ENCODE results near the gene LRFN2.

The LRFN2 gene

GRCh38 chr6:40437631-40438030, 149.5 kb downstream of the LRFN2 start:
- DNase-seq (ENCODE audit: low read depth): no peak

DNA sequence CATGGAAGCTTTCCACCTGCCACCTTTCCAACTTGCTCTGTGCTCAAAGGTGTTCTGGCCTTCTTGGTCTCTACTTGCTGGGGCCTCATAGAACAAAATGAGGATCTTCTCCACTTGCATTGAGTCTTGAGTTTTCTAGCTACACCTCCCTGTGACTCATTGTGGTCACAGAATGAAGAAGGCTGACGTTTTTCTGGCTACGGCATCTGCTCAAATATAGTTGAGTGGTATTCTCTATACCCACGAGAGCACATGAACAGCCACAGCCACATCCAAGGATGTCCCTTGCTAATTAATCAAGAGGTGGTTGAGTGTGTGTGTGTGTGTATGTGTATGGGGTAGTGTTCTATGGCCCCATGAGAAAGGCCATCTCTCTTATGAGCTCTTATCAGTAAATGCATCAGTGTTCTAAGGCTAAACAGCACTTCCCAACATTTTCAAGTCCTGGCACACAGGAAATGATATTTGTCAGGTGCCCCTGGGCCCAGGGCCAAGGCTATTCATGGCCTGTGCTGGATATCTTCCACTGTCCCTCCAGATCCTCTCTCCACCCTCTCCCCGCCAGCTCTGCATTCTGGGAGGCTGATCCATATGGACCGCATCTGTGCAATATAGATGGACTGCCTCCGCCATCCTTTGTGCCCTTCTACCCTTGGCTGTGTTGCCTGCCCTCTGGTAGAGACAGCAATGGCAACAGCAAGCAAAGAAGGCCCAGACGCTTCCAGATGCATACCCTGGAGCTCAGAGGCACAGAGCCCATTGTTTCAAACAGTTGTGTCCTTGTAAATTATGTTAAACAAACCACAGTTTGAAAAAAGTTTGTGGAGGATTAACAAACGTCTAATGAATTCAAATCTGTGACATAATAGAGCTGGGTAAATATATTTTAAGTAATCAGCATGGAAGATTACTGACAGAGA, 150.2 kb downstream of the LRFN2 start:
- peak; percentile 41 for DNase-seq (ENCODE audit: low read depth)

- no peak for DNase-seq (ENCODE audit: low read depth)
Observed at GRCh38 chr6:40432982-40433381, 154.2 kb downstream of the LRFN2 start.

DNA sequence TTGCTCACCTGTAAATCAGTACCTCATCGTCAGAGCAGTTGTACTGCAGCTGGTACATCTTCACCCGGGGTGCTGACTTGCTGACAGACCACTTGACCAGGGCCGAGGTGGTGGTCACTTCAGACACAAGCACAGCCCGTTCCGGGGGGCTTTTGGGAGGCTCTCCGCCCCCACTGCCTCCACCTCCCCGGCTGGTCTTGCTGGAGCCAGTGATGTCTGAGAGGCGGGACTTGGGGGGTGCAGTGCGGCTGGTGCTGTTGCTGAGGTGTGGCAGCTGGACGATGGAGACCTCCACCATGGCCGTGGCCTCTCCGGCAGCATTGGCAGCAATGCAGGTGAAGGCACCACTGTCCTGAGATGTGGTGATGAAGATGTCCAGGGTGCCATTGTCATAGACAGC, 155.5 kb downstream of the LRFN2 start:
- no peak for DNase-seq (ENCODE audit: low read depth)

DNA sequence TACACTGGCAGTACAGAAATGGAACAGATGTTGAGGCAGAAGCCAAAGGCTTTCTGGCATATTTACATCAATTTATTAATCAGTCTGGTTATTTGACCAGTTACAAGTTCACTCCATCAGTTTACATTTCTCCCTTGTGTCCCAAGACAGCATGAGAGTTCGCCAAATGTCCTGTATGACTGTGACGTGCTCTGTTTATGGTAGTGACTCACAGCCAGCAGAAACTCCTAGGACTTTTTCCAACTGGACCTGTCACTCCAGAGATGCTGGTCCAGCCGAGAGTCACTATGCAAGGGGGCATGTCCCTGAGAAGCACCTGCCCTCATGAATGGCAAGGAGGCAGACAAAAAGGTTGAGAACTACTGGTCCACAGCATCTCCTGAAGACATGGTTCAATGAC, 160.0 kb downstream of the LRFN2 start:
- DNase-seq (ENCODE audit: low read depth): no peak

DNA sequence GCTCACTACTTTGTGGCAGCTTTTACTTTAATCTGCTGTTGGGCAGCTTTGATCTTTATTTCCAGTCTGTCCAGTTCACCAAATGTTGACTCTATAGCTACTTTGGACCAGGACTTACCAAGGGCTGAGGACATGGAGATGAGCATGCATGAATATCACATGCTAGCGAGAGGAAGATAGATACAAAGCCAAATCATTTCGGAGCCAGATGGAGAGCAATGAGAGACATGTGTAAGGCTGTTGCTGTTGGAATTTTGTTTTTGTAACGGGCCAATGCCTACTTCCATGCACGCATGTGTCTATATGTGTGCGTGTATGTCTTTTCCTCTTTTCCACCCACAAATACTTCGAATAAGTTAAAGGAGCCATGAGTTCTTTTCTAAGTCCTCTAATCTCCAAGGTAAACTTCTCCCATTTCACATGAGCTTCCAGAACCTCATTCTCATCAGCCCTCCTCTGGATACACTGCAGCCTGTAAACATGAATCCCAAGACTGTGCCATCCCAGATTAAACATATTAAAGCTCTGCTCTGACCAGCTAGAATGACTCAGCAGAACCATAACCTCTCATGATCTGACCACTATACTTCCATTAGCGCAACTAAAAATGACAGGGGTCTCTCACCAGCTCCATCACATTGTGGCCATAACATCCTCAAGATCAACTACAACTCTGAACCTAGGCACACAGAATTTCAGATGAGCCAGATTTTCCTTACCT, 160.7 kb downstream of the LRFN2 start:
- no peak for DNase-seq (ENCODE audit: low read depth)

DNA sequence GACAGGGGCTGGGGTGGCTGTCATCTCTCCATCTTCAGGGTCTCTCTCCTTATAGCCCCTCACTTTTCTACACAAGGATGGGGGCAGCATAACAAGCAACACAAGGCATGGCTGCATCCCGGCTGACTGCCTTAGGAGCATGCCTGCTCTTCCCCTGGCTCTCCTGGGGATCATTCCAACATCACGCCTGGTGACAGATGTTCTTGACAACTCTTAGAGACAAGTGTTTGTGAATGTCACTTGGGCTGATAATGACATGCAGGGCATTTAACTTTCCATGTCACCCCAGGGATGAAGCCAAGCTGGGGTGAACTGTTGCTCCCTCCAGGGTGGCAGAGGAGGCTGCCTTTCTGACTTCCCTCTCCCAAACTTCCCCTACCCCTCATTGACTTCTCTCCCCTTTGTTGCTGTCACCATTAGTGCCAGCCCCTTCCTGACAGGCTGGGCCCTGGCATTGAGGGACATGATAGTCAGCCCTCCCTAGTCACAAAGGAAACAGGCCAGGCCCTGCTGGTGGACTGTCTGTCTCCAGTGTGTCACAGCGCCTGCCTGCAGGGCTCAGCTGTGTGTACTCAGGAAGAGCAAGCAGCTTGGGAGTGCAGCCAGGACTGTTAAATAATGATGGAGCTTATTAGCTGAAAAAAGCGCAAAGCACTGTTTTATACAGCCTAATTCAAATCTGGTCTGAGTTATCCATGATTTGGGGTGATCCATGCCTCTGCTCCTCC, 161.8 kb downstream of the LRFN2 start:
- DNase-seq (ENCODE audit: low read depth): no peak

- DNase-seq (ENCODE audit: low read depth): no peak
Observed at GRCh38 chr6:40422046-40422445, 165.1 kb downstream of the LRFN2 start.

- no peak for DNase-seq (ENCODE audit: low read depth)
Observed at GRCh38 chr6:40419946-40420728, 167.0 kb downstream of the LRFN2 start.

- peak; percentile 26 for DNase-seq (ENCODE audit: low read depth)
Observed at GRCh38 chr6:40419377-40419776, 167.8 kb downstream of the LRFN2 start.

DNA sequence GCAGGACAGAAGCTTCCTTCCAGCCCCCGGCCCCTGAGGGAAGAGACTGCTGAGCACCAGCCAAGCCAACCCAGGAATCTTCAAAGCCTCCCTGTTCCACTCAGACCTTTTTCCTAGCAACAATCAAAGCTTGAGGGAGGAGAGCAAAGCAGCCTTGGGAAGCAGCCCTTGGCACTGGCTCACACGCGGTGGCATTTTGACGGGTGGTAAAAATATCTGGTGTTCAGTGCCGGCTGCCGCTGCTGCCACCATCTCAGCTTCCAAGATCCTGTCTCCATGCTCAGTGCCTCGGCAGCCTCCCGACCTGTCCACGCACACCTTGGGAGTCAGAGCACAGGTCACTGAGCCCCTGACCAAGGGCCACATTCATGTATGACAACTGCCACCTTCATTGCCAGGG, 170.1 kb downstream of the LRFN2 start:
- DNase-seq (ENCODE audit: low read depth): no peak

DNA sequence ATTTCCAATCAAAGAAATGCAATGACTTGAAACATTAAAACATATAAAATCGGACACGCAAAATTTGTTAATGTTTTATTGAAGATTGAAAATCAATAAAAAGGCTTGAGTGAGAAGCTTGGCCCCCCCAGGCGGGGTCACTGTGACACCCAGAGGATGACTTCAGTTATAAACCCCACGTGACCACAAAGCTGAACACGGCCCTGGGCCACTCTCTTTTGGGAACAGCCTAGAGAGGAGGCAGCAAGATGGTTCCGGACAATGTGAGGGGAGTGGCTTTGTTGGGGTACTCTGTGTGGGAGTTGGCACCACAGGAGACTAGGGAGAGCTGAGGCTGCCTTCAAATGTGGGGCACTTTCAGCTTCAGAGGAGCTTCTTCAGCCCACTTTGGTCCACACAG, 172.5 kb downstream of the LRFN2 start:
- DNase-seq (ENCODE audit: low read depth): no peak

- no peak for DNase-seq (ENCODE audit: low read depth)
Observed at GRCh38 chr6:40413239-40413638, 173.9 kb downstream of the LRFN2 start.

DNA sequence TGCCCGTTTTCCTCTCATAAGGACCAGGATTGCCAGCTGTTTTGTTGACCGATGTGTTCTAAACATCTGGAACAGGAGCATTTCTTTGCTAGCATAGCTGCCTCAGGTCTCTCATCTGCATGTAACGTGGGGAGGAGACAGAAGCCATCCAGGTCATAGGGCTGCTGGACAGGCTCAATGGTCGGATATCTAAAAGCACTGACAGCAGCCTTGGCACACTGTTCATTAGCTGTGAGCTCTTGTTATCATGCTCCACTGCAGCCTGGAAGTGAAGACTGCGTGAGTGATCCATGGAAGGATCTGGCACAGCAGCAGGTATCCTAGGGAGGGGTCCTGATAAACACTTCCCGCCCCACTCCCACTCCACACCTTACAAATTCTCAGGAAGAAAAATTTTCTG, 175.3 kb downstream of the LRFN2 start:
- DNase-seq (ENCODE audit: low read depth): no peak

- no peak for DNase-seq (ENCODE audit: low read depth)
Observed at GRCh38 chr6:40410821-40411220, 176.3 kb downstream of the LRFN2 start.

GRCh38 chr6:40409716-40410397, 177.3 kb downstream of the LRFN2 start:
- peak; percentile 4 for DNase-seq (ENCODE audit: low read depth)

GRCh38 chr6:40408786-40409542, 178.2 kb downstream of the LRFN2 start:
- no peak for DNase-seq (ENCODE audit: low read depth)

GRCh38 chr6:40407239-40407638, 179.9 kb downstream of the LRFN2 start:
- no peak for DNase-seq (ENCODE audit: low read depth)

DNA sequence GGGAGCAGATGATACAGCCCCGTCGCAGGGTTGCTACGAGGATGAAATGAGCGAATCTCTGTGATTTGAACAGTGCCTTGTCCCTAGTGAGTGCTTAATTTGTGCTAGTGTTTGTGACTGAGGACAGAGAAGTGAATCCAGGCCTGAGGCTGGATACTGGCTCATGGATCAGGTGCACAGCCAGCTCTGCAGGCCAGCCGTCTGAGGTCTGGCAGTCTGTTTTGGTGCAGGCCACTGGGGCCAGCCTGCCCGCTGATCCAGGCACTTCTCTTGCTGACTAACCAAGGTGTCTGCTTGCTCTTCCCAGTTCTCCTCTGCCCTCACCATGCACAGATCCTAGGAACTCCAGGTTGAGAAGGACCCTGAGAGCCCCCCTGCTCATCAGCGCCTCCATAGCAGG, 181.0 kb downstream of the LRFN2 start:
- DNase-seq (ENCODE audit: low read depth): no peak

GRCh38 chr6:40400738-40401137, 186.4 kb downstream of the LRFN2 start:
- DNase-seq (ENCODE audit: low read depth): no peak
